Mucosa of rectum (tissue), 2 donors: ENCODE data around the gene CA5B.
"Not testable (repeated sequence)": the region's sequence is repeated elsewhere in the genome, so short reads cannot be mapped to it uniquely, and the experiment has no call there.

ENCODE experiments used
- H3K27ac ChIP-seq, 2 donors: one replicate each; pipeline ENCODE4 v1.7.0; 2013; ENCODE audit warnings: inconsistent platforms in 2 of 2, low read depth in 2 of 2, low read length in 2 of 2
- H3K27me3 ChIP-seq, 2 donors: one replicate each; pipeline ENCODE4 v1.7.0; 2013; ENCODE audit warnings: low read length in 2 of 2; ENCODE audit not compliant: control insufficient read depth in 2 of 2, insufficient read depth in 2 of 2
- H3K36me3 ChIP-seq, 2 donors: one replicate each; pipeline ENCODE4 v1.7.0; 2013; ENCODE audit warnings: low read length in 2 of 2; ENCODE audit not compliant: control insufficient read depth in 2 of 2, insufficient read depth in 2 of 2
- H3K4me1 ChIP-seq, 2 donors: one replicate each; pipeline ENCODE4 v1.7.0; 2013; ENCODE audit warnings: low read length in 2 of 2, mild to moderate bottlenecking in 1 of 2; ENCODE audit not compliant: control insufficient read depth in 2 of 2, insufficient read depth in 2 of 2
- H3K4me3 ChIP-seq, 2 donors: one replicate each; pipeline ENCODE4 v1.7.0; 2013; ENCODE audit warnings: low read length in 2 of 2
- H3K9ac ChIP-seq, 2 donors: one replicate each; pipeline ENCODE4 v1.7.0; 2013; ENCODE audit warnings: low read length in 2 of 2, low read depth in 1 of 2, mild to moderate bottlenecking in 1 of 2
- H3K9me3 ChIP-seq, 2 donors: one replicate each; pipeline ENCODE4 v1.7.0; 2013; ENCODE audit warnings: low read length in 2 of 2; ENCODE audit not compliant: control insufficient read depth in 2 of 2
- donor health status: healthy.
- donor health status: Normal muscosa, but diverticular disease.

Gene CA5B

GRCh38 chrX:15748841-15749240 is 10.8 kb downstream of the CA5B start:
- no peaks in the 10 kb centered on the region for H3K36me3 ChIP-seq
- peaks cover 8 to 13% of the 10 kb centered on the region in 2 donors for H3K4me1 ChIP-seq
- no peaks in the 10 kb centered on the region for H3K9me3 ChIP-seq
- no peak overlapping the region for H3K27ac ChIP-seq
- H3K27me3 ChIP-seq = no peaks in the 10 kb centered on the region
- no peak overlapping the region for H3K9ac ChIP-seq
- H3K4me3 ChIP-seq = no peak overlapping the region

- Histone ChIP-seq H3K4me3 (no peak overlapping the region), H3K9me3 (no peaks in the 10 kb centered on the region), H3K4me1 (peaks cover 8 to 13% of the 10 kb centered on the region in 2 donors), H3K36me3 (no peaks in the 10 kb centered on the region), H3K27ac (peak overlapping the region; percentile 63 to 67), H3K9ac (peak overlapping the region in 1 of 2 donors; percentile 17), H3K27me3 (no peaks in the 10 kb centered on the region)
These were observed 11.9 kb downstream of the CA5B start for GRCh38 chrX:15749642-15750610.

- Histone ChIP-seq H3K9ac (no peak overlapping the region), H3K4me3 (no peak overlapping the region), H3K4me1 (peaks cover 8 to 13% of the 10 kb centered on the region in 2 donors), H3K36me3 (no peaks in the 10 kb centered on the region), H3K27ac (peak overlapping the region; percentile 9 to 39), H3K9me3 (no peaks in the 10 kb centered on the region), H3K27me3 (no peaks in the 10 kb centered on the region)
These were observed 12.6 kb downstream of the CA5B start for GRCh38 chrX:15750611-15751154.

GRCh38 chrX:15751155-15751819 is 13.2 kb downstream of the CA5B start:
- Histone ChIP-seq H3K9me3 (peaks cover 0 to 2% of the 10 kb centered on the region in 2 donors), H3K4me1 (peaks cover 8 to 13% of the 10 kb centered on the region in 2 donors), H3K27me3 (no peaks in the 10 kb centered on the region), H3K27ac (peak overlapping the region; percentile 9 to 65), H3K9ac (no peak overlapping the region), H3K4me3 (no peak overlapping the region), H3K36me3 (no peaks in the 10 kb centered on the region)

GRCh38 chrX:15755091-15755490 is 17.0 kb downstream of the CA5B start:
- Histone ChIP-seq H3K27ac (no peak overlapping the region), H3K9ac (no peak overlapping the region), H3K36me3 (no peaks in the 10 kb centered on the region), H3K27me3 (no peaks in the 10 kb centered on the region), H3K4me3 (no peak overlapping the region), H3K4me1 (peaks cover 8 to 13% of the 10 kb centered on the region in 2 donors), H3K9me3 (peaks cover 0 to 2% of the 10 kb centered on the region in 2 donors)

GRCh38 chrX:15758140-15758539 is 20.1 kb downstream of the CA5B start:
- Histone ChIP-seq H3K4me3 (no peak overlapping the region), H3K9me3 (peaks cover 0 to 2% of the 10 kb centered on the region in 2 donors), H3K9ac (no peak overlapping the region), H3K27me3 (no peaks in the 10 kb centered on the region), H3K27ac (no peak overlapping the region), H3K4me1 (no peaks in the 10 kb centered on the region), H3K36me3 (no peaks in the 10 kb centered on the region)

GRCh38 chrX:15759886-15760285 is 21.8 kb downstream of the CA5B start:
- H3K4me3 ChIP-seq, H3K27me3 ChIP-seq, H3K27ac ChIP-seq, H3K4me1 ChIP-seq, H3K9me3 ChIP-seq, H3K36me3 ChIP-seq, H3K9ac ChIP-seq: not testable (repeated sequence)

- Histone ChIP-seq H3K27ac (no peak overlapping the region), H3K36me3 (no peaks in the 10 kb centered on the region), H3K9me3 (no peaks in the 10 kb centered on the region), H3K9ac (no peak overlapping the region), H3K4me3 (no peak overlapping the region), H3K4me1 (no peaks in the 10 kb centered on the region), H3K27me3 (no peaks in the 10 kb centered on the region)
These were observed 23.6 kb downstream of the CA5B start for GRCh38 chrX:15761564-15762191.

- H3K9me3 ChIP-seq = no peaks in the 10 kb centered on the region
- H3K4me3 ChIP-seq = no peak overlapping the region
- H3K27me3 ChIP-seq = no peaks in the 10 kb centered on the region
- no peak overlapping the region for H3K9ac ChIP-seq
- H3K4me1 ChIP-seq = no peaks in the 10 kb centered on the region
- no peaks in the 10 kb centered on the region for H3K36me3 ChIP-seq
- no peak overlapping the region for H3K27ac ChIP-seq
These were observed 31.4 kb downstream of the CA5B start for GRCh38 chrX:15769300-15769954.
